Neural cell (in vitro differentiated cells): ENCODE measurements around the gene KDM4B.

Experiments
- CTCF ChIP-seq: fragments of 450-650 bp; IDR thresholded peaks from 2 replicates; pipeline ENCODE4 v1.5.1; 2014; ENCODE audit warnings: antibody characterized with exemption, mild to moderate bottlenecking, moderate library complexity; ENCODE audit not compliant: poor library complexity, severe bottlenecking
- POLR2AphosphoS5 ChIP-seq: IDR thresholded peaks from 2 replicates; pipeline ENCODE4 v1.6.1; 2012
- SMC3 ChIP-seq: fragments of 450-650 bp; conservative IDR thresholded peaks from 2 replicates; pipeline ENCODE4 v1.6.1; 2014; ENCODE audit warnings: antibody characterized with exemption, mild to moderate bottlenecking, moderate library complexity; ENCODE audit not compliant: poor library complexity

GRCh38 chr19:5025027-5025426 lies 56.1 kb downstream of the KDM4B start:
- TF ChIP-seq CTCF (no peak), POLR2AphosphoS5 (no peak), SMC3 (no peak)
